Spleen (tissue), 11 donors: ENCODE data around the gene GADD45B. TPM values are rescaled to one million over a fixed set of nuclear protein-coding genes. Genes with fewer than 3 reads are reported as not detected.

Experiments used
- DNase-seq: peaks from one replicate; pipeline ENCODE4 v3.0.0-alpha.2; 2020
- H3K27ac ChIP-seq, 8 donors: fragments of 200-600 bp; sonication (generic) in 7 of 8; 1 replicate in 4 of 8; 2 replicates in 4 of 8; pipeline versions ENCODE4 v1.5.0 to v1.8.0; 2016 to 2021; ENCODE audit warnings: inconsistent platforms in 4 of 8, mild to moderate bottlenecking in 4 of 8, moderate library complexity in 1 of 8
- H3K27me3 ChIP-seq, 7 donors: fragments of 200-600 bp; sonication (generic) in 6 of 7; replicated peaks in 1 of 7; 1 replicate in 4 of 7; 2 replicates in 3 of 7; pipeline versions ENCODE4 v1.5.0 to v1.8.0; 2016 to 2021; ENCODE audit warnings: inconsistent platforms in 3 of 7, mild to moderate bottlenecking in 1 of 7
- H3K36me3 ChIP-seq, 6 donors: fragments of 200-600 bp; sonication (generic) in 5 of 6; 1 replicate in 4 of 6; 2 replicates in 2 of 6; pipeline versions ENCODE4 v1.5.0 to v1.8.0; 2016 to 2021; ENCODE audit warnings: inconsistent platforms in 2 of 6
- H3K4me1 ChIP-seq, 6 donors: fragments of 200-600 bp; sonication (generic) in 5 of 6; 1 replicate in 3 of 6; 2 replicates in 3 of 6; pipeline versions ENCODE4 v1.5.0 to v1.8.0; 2016 to 2021; ENCODE audit warnings: inconsistent platforms in 3 of 6
- H3K4me3 ChIP-seq, 8 donors: fragments of 200-600 bp; sonication (generic) in 7 of 8; 1 replicate in 4 of 8; 2 replicates in 4 of 8; pipeline versions ENCODE4 v1.5.0 to v1.8.0; 2016 to 2021; ENCODE audit warnings: inconsistent platforms in 4 of 8, mild to moderate bottlenecking in 4 of 8, moderate library complexity in 2 of 8
- H3K9me3 ChIP-seq, 8 donors: fragments of 200-600 bp; sonication (generic) in 7 of 8; 1 replicate in 4 of 8; 2 replicates in 4 of 8; pipeline versions ENCODE4 v1.5.0 to v1.8.0; 2016 to 2021; ENCODE audit warnings: inconsistent platforms in 4 of 8
- POLR2A ChIP-seq, 3 donors: fragments of 450-650 bp; IDR thresholded peaks; one replicate each; pipeline ENCODE4 v1.5.1; 2017; ENCODE audit warnings: antibody characterized with exemption in 3 of 3, mild to moderate bottlenecking in 1 of 3
- POLR2AphosphoS5 ChIP-seq, 3 donors: sonication (generic); formaldehyde crosslinking; IDR thresholded peaks; one replicate each; pipeline ENCODE4 v1.5.1; 2017; ENCODE audit warnings: antibody characterized with exemption in 3 of 3
- WGBS, 5 donors: extraction: QIAGEN DNeasy Blood & Tissue Kit in 3 of 5; methylation state at CpG; one replicate each; pipeline versions ENCODE4 v1.1.5 to v1.1.7; 2013 to 2018; 5-methylcytosine and 5-hydroxymethylcytosine counted together
- intact Hi-C: fragments of 100-400 bp; cut with DNase I; formaldehyde crosslinking; loops from one replicate; pipeline ENCODE4 v1.15.0; 2023; ENCODE audit warnings: low total_unique reads
- polyA plus RNA-seq, 3 donors: library from polyadenylated mRNA; stranded (reverse); fragments of 200-250 nt; gene quantifications; one replicate each; pipeline ENCODE4 v1.2.1, GENCODE V29; 2013
- total RNA-seq, 7 donors: library from RNA; depleted of rRNA in 3 of 7; stranded (reverse); fragments of >200 nt in 3 of 7; fragmentation: NEBNext Ultra II Directional in 4 of 7; extraction: Animal tissue kit (Norgen Biotek cat#: 25700) in 4 of 7; gene quantifications; one replicate each; pipeline versions ENCODE4 v1.1.0 to v1.2.1, GENCODE V29; 2016 to 2021
- TF ChIP-seq, protein P1 (sequence below), 11 experiments: fragments of 200-600 bp in 7 of 11; fragments of 450-650 bp in 4 of 11; sonication (generic) in 4 of 11; IDR thresholded peaks in 8 of 11; conservative IDR thresholded peaks in 3 of 11; 1 replicate in 7 of 11; 2 replicates in 4 of 11; pipeline versions ENCODE4 v1.4.0 to v1.8.0; 2016 to 2021; ENCODE audit warnings: antibody characterized with exemption in 11 of 11, inconsistent platforms in 4 of 11, mild to moderate bottlenecking in 1 of 11
- donor health status: healthy with polysubstance abuse.
- donor health status: DM: no; HTN: no; CAD: no; lungs with moderate emphysema.
- donor health status: DM: no; HTN: no; CAD: no.
- donor health status: Bipolar disorder and iron deficiency.
- donor health status: healthy.
- donor health status: DM: no; HTN: no; CAD: no.
- donor health status: DM: yes; HTN: yes; CAD: no.

GADD45B gene
- total and polyA plus RNA-seq, 10 donors = 40.6 to 114 (median 75.8) TPM

DNA sequence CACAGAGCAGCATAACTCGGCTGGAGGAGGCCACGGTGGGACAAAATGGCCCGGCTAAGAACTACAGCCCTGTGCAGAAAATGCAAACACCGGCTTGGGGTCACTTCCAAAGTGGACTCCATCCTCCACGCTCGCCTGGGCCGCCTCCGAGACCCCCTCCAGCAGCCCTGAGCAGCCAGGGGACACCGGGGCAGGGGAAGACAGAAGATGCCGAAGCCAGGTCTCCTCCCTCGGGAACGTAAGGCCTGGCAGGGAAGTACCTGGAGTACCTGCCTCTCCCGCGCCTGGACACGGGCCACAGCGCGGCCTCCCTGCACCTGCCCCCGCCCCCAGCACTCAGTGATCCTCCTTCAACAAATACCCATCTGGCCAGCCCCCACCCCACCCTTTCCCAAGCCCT, 24.2 kb upstream of the GADD45B start:
- Histone ChIP-seq H3K4me1 (peaks cover 4 to 47% (median 22%) of the 10 kb centered on the region in 6 donors), H3K36me3 (peaks cover 0 to 40% (median 0%) of the 10 kb centered on the region in 6 donors), H3K27ac (no peak overlapping the region), H3K27me3 (no peaks in the 10 kb centered on the region), H3K9me3 (no peaks in the 10 kb centered on the region), H3K4me3 (no peak overlapping the region)
- TF ChIP-seq, protein P1, sequence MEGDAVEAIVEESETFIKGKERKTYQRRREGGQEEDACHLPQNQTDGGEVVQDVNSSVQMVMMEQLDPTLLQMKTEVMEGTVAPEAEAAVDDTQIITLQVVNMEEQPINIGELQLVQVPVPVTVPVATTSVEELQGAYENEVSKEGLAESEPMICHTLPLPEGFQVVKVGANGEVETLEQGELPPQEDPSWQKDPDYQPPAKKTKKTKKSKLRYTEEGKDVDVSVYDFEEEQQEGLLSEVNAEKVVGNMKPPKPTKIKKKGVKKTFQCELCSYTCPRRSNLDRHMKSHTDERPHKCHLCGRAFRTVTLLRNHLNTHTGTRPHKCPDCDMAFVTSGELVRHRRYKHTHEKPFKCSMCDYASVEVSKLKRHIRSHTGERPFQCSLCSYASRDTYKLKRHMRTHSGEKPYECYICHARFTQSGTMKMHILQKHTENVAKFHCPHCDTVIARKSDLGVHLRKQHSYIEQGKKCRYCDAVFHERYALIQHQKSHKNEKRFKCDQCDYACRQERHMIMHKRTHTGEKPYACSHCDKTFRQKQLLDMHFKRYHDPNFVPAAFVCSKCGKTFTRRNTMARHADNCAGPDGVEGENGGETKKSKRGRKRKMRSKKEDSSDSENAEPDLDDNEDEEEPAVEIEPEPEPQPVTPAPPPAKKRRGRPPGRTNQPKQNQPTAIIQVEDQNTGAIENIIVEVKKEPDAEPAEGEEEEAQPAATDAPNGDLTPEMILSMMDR (IDR thresholded peaks at IDR 0.05 in 8 of 11, conservative IDR thresholded peaks at IDR 0.05 in 3 of 11) = no peak
- no peak for TF ChIP-seq POLR2A (IDR thresholded peaks at IDR 0.05)
- WGBS, 5 donors = 96 to 98% (median 97%) methylated on average over 14 to 18 of the region's 18 CpGs
- intact Hi-C loops = no loop called here
- no peak for DNase-seq

DNA sequence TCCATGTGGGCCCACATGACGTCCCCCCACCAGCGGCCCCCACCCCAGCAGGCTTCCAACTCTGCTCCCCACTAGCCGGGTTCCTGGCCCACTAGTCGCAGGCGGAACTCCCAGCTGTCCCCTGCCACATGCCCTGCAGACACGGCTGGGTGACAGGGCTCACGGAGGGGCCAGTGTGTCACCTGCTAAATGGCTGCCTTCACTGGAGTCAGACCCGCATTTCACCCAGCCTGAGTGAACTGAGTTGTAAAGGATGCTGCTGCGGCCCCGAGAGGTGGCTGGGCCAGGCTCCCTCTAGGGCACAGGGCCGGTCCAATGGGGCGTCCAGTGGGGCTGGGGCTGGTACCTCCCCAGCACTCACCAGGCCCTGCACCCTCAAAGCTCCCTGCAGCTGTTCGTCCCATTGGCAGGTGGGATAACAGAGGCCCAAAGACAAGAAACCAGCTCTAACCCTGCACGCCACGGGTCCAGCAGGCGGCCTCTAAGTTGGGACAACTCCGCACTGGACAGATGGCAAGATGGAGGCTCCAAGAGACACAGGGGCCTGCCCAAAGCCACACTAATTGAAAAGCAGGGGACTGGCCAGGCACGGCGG, 22.4 kb upstream of the GADD45B start:
- H3K27me3 ChIP-seq = no peaks in the 10 kb centered on the region
- no peaks in the 10 kb centered on the region for H3K9me3 ChIP-seq
- intact Hi-C loops = no loop called here
- H3K27ac ChIP-seq = no peak overlapping the region
- 88 to 95% (median 91%) methylated on average over 10 to 19 of the region's 19 CpGs for WGBS, 5 donors
- no peak overlapping the region for H3K4me3 ChIP-seq
- TF ChIP-seq POLR2AphosphoS5 (IDR thresholded peaks at IDR 0.05) = no peak
- TF ChIP-seq, protein P1 (IDR thresholded peaks at IDR 0.05 in 8 of 11, conservative IDR thresholded peaks at IDR 0.05 in 3 of 11) = no peak
- TF ChIP-seq POLR2A (IDR thresholded peaks at IDR 0.05) = no peak
- peaks cover 4 to 46% (median 24%) of the 10 kb centered on the region in 6 donors for H3K4me1 ChIP-seq
- no peak for DNase-seq
- H3K36me3 ChIP-seq = peaks cover 0 to 30% (median 0%) of the 10 kb centered on the region in 6 donors

DNA sequence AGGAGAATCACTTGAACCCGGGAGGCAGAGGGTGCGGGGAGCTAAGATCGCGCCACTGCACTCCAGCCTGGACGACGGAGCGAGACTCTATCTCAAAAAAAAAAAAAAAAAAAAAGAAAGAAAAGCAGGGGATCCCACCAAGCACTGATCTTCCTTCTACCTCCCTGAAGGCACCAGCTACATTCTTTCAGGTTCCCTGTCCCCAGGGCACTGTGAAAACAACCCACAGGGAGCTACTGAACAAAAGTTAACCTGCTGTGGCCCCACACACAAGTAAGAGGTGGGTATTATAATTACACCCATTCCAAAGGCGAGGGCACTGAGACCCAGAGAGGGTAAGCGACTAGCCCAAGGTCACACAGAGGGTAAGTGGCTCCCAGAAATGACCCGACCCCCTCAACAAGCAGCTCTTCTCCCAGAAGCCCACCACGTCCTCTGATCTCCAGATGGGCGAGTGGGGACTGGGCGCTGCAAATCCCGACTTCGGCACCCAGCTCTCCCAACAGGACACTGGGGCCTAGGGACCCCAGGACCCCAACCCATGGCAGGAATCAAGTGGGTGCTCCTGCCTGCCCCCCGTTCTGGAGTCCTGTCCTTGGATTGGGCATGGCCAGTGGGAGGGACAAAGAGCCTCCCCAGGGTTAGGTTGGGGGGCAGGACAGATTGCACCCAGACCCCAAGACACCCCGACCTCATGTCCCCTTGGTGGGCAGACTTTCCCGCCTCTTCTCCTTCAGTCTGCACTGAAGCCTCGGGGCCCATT, 21.5 kb upstream of the GADD45B start:
- Histone ChIP-seq H3K36me3 (peaks cover 0 to 22% (median 0%) of the 10 kb centered on the region in 6 donors), H3K9me3 (no peaks in the 10 kb centered on the region), H3K4me1 (peaks cover 4 to 46% (median 24%) of the 10 kb centered on the region in 6 donors), H3K4me3 (no peak overlapping the region), H3K27me3 (no peaks in the 10 kb centered on the region), H3K27ac (no peak overlapping the region)
- intact Hi-C loops = no loop called here
- DNase-seq = no peak
- WGBS, 5 donors = 81 to 93% (median 90%) methylated on average over 13 to 19 of the region's 19 CpGs
- TF ChIP-seq POLR2AphosphoS5 (IDR thresholded peaks at IDR 0.05) (no peak), POLR2A (IDR thresholded peaks at IDR 0.05) (no peak)
- TF ChIP-seq, protein P1 (IDR thresholded peaks at IDR 0.05 in 8 of 11, conservative IDR thresholded peaks at IDR 0.05 in 3 of 11) = no peak
